Measurements from ENCODE around the gene POLN. TPM values are rescaled to one million over a fixed set of nuclear protein-coding genes. Genes with fewer than 3 reads are reported as not detected.

Gene POLN
- total and polyA plus RNA-seq, 2 of the 4 experiments (the other 2 are of a cell fraction): 0.63 to 0.72 TPM

- 87% methylated on average over 3 of the region's 12 CpGs; no CpG with 5 or more reads in 1 of the 2 experiments for WGBS, 2 experiments (ENCODE audit: extremely low coverage in 2 of 2, insufficient read length in 1 of 2)
- H2AFZ ChIP-seq (replicated peaks; ENCODE audit: low read length, poor library complexity): peak overlapping the region; percentile 36
- in situ Hi-C loops (cut with MboI; ENCODE audit: low sequenced_read_pairs): no loop called here
Measured at GRCh38 chr4:2267841-2268240, 25.9 kb upstream of the POLN start.

More at GRCh38 chr4:2267841-2268240, 25.9 kb upstream of the POLN start:
- H4K8ac ChIP-seq (ENCODE audit: low read depth in 2 of 2, low read length in 2 of 2): no peak overlapping the region
- no peaks in the 10 kb centered on the region for H4K20me1 ChIP-seq (ENCODE audit: insufficient read depth, low read length)
- peaks cover 3% of the 10 kb centered on the region; the same call in 1 of the 2 replicates for H3K4me1 ChIP-seq (ENCODE audit: control insufficient read depth, insufficient read depth, low read length)
- no peak overlapping the region for H4K5ac ChIP-seq (ENCODE audit: low read depth, low read length)
- no peak overlapping the region for H3K23ac ChIP-seq (ENCODE audit: low read depth, low read length)
- intact Hi-C loops (cut with micrococcal nuclease): loop anchor here (10.0 kb wide), 1 partner anchor 147 kb away; the partner anchor contains the start of genes CFAP99 and ZFYVE28
- H3K9me1 ChIP-seq (ENCODE audit: insufficient read depth, low read length): no peaks in the 10 kb centered on the region
- ATAC-seq (ENCODE audit: low read depth) (no peak), DNase-seq (no peak)
- TF ChIP-seq CHD1 (IDR thresholded peaks at IDR 0.05; ENCODE audit: low read depth, low read length) (no peak), NFE2L2 (IDR thresholded peaks at IDR 0.05; ENCODE audit: low read depth, low read length) (no peak), BHLHE40 (IDR thresholded peaks at IDR 0.05; ENCODE audit: low read depth, low read length) (no peak), CTCF (conservative IDR thresholded peaks at IDR 0.05; ENCODE audit: low read depth, low read length) (no peak), RAD21 (IDR thresholded peaks at IDR 0.05; ENCODE audit: low read length) (no peak), FOS (IDR thresholded peaks at IDR 0.05; ENCODE audit: low read depth, low read length) (no peak), USF2 (IDR thresholded peaks at IDR 0.05; ENCODE audit: low read depth, low read length) (no peak), CEBPB (IDR thresholded peaks at IDR 0.05; ENCODE audit: low read depth, low read length) (no peak), ELK1 (IDR thresholded peaks at IDR 0.05; ENCODE audit: borderline replicate concordance, low read depth, low read length) (no peak), MAZ (IDR thresholded peaks at IDR 0.05; ENCODE audit: borderline replicate concordance, low read depth, low read length) (no peak), POLR2A (IDR thresholded peaks at IDR 0.05; ENCODE audit: low read depth, low read length) (no peak), MAFK (IDR thresholded peaks at IDR 0.05; ENCODE audit: low read depth, low read length) (no peak), RFX5 (IDR thresholded peaks at IDR 0.05; ENCODE audit: low read depth, low read length) (no peak), MXI1 (IDR thresholded peaks at IDR 0.05; ENCODE audit: borderline replicate concordance, low read depth, low read length) (no peak), RCOR1 (IDR thresholded peaks at IDR 0.05; ENCODE audit: insufficient replicate concordance, low read length) (no peak), SMC3 (IDR thresholded peaks at IDR 0.05; ENCODE audit: low read depth, low read length) (no peak)
- H3K27ac ChIP-seq (ENCODE audit: insufficient read depth, low read length): no peak overlapping the region
- no peak overlapping the region for H3K4me2 ChIP-seq (ENCODE audit: low read depth, low read length)
- no peak overlapping the region for H3K14ac ChIP-seq (replicated peaks; ENCODE audit: low read depth, low read length)
- no TSS peak for BruUV-seq (replicated peaks)
- H3K4ac ChIP-seq (ENCODE audit: low read depth, low read length): no peak overlapping the region
- ChIA-PET CTCF (no interaction called here), POLR2A (ENCODE audit: unreplicated experiment) (no interaction called here)
- H3K18ac ChIP-seq (ENCODE audit: low read depth, low read length): no peak overlapping the region
- H3K79me1 ChIP-seq (ENCODE audit: low read depth in 1 of 2, low read length in 2 of 2): peaks cover 0 to under 1% of the 10 kb centered on the region in 2 experiments; a peak in 1 of 4 replicates
- H2BK120ac ChIP-seq (ENCODE audit: low read depth, low read length): no peak overlapping the region
- no peak overlapping the region for H2AK9ac ChIP-seq (replicated peaks; ENCODE audit: low read depth, low read length, poor library complexity)
- H2AK5ac ChIP-seq (ENCODE audit: low read depth, low read length): no peak overlapping the region
- H4K91ac ChIP-seq (ENCODE audit: insufficient read depth, low read depth, low read length): no peak overlapping the region
- no peak overlapping the region for H3K4me3 ChIP-seq (ENCODE audit: insufficient read depth, low read depth, low read length)
- no peaks in the 10 kb centered on the region; the same call in 1 of the 2 replicates for H3K27me3 ChIP-seq (ENCODE audit: control insufficient read depth, insufficient read depth, low read length)
- H2BK20ac ChIP-seq (ENCODE audit: low read depth, low read length): no peak overlapping the region
- dilution Hi-C loops (cut with HindIII; ENCODE audit: low sequenced_read_pairs, unreplicated experiment): no loop called here
- no peak overlapping the region for H2BK5ac ChIP-seq (ENCODE audit: low read depth, low read length, poor library complexity, severe bottlenecking)
- H3K9me3 ChIP-seq (ENCODE audit: control insufficient read depth, insufficient read depth, low read length): no peaks in the 10 kb centered on the region
- no peak overlapping the region for H2BK15ac ChIP-seq (ENCODE audit: low read depth, low read length)
- H3K36me3 ChIP-seq (ENCODE audit: control insufficient read depth, insufficient read depth, low read length): no peaks in the 10 kb centered on the region
- H3K56ac ChIP-seq (ENCODE audit: extremely low read depth, insufficient read depth, low read length): no peak overlapping the region
- H3K9ac ChIP-seq (ENCODE audit: low read depth, low read length): no peak overlapping the region

Data from IMR-90 (cell line).